Activated CD8-positive, alpha-beta T cell treated with anti-CD3 and anti-CD28 coated beads for 36 hours (primary cell): Measurements from ENCODE around the gene GRIN1. TPM values are rescaled to one million over a fixed set of nuclear protein-coding genes. Genes with fewer than 3 reads are reported as not detected.

Experiments
- ATAC-seq: fragments of 200-7000 bp; cut with Tn5 transposase; one replicate; pipeline ENCODE4 v1.10.0; 2021; ENCODE audit warnings: mild to moderate bottlenecking, moderate library complexity
- CTCF ChIA-PET: fragments of 350-600 bp; sonication (Branson Sonifier 250); formaldehyde crosslinking; loops from one replicate; lab custom pipeline; 2021; ENCODE audit warnings: antibody characterized with exemption; lab: Charles Lee
- POLR2A ChIA-PET: fragments of 350-600 bp; sonication (Branson Sonifier 250); formaldehyde crosslinking; loops from one replicate; lab custom pipeline; 2021; ENCODE audit warnings: antibody characterized with exemption; lab: Charles Lee
- DNase-seq: peaks from one replicate; pipeline ENCODE4 v3.0.0-alpha.2; 2020
- H3K27ac Mint-ChIP-seq: one replicate; pipeline ENCODE4 v1.8.0; 2021; ENCODE audit warnings: mild to moderate bottlenecking, mixed read lengths
- H3K27me3 Mint-ChIP-seq: one replicate; pipeline ENCODE4 v1.8.0; 2021; ENCODE audit warnings: mixed read lengths
- H3K36me3 Mint-ChIP-seq: one replicate; pipeline ENCODE4 v1.8.0; 2021; ENCODE audit warnings: low read depth, mixed read lengths
- H3K4me1 Mint-ChIP-seq: one replicate; pipeline ENCODE4 v1.8.0; 2021; ENCODE audit warnings: low read depth, mixed read lengths
- H3K4me3 Mint-ChIP-seq: one replicate; pipeline ENCODE4 v1.8.0; 2021; ENCODE audit warnings: mild to moderate bottlenecking, moderate library complexity, mixed read lengths
- H3K9me3 Mint-ChIP-seq: one replicate; pipeline ENCODE4 v1.8.0; 2021; ENCODE audit warnings: mixed read lengths
- intact Hi-C: fragments of 100-400 bp; cut with micrococcal nuclease; formaldehyde crosslinking; loops from one replicate; pipeline ENCODE4 v1.10.0; 2022
- total RNA-seq, 2 experiments: library from RNA; stranded (reverse); gene quantifications; one replicate each; pipeline ENCODE4 v1.2.3, GENCODE V29; 2021
- TF ChIP-seq, protein P1 (sequence below): fragments of 200-600 bp; IDR thresholded peaks from one replicate; pipeline ENCODE4 v1.8.0; 2022; ENCODE audit warnings: antibody characterized with exemption, mild to moderate bottlenecking

GRIN1 gene
- not detected for total RNA-seq

DNA sequence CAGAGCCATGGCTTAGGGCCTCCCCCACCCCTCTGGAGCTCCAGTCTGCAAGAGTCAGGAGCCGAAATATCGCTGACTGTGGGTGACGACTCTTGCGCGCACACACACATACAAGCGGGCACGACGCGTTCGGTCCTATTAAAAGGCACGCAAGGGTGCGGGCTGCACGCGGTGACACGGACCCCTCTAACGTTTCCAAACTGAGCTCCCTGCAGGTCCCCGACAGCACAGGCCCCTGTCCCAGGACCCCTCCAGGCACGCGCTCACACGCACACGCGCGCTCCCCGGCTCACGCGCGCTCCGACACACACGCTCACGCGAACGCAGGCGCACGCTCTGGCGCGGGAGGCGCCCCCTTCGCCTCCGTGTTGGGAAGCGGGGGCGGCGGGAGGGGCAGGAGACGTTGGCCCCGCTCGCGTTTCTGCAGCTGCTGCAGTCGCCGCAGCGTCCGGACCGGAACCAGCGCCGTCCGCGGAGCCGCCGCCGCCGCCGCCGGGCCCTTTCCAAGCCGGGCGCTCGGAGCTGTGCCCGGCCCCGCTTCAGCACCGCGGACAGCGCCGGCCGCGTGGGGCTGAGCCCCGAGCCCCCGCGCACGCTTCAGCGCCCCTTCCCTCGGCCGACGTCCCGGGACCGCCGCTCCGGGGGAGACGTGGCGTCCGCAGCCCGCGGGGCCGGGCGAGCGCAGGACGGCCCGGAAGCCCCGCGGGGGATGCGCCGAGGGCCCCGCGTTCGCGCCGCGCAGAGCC is at the start of gene GRIN1:
Gene GRIN1 (plus strand): TSS at position 433 of the 746 bp plus-strand sequence. CDS start 333 bp downstream, outside the sequence.
- ChIA-PET CTCF (interaction anchor here (0.8 to 1.2 kb wide), 3 partner anchors 21 to 98 kb away, joined by 3 read pairs; no protein-coding TSS in a partner anchor), POLR2A (interaction anchor here (0.9 to 1.3 kb wide), 3 partner anchors 9 to 57 kb away, joined by 3 to 5 read pairs (median 3); no protein-coding TSS in a partner anchor)
- H3K4me1 Mint-ChIP-seq, result peaks cover 5% of the 10 kb centered on the region
- H3K27ac Mint-ChIP-seq, result no peak within 1 kb of the TSS
- no peaks in the 10 kb centered on the region for H3K9me3 Mint-ChIP-seq
- peaks cover 62% of the 10 kb centered on the region for H3K27me3 Mint-ChIP-seq
- DNase-seq, result no peak
- peak; percentile 37 for ATAC-seq
- TF ChIP-seq, protein P1, sequence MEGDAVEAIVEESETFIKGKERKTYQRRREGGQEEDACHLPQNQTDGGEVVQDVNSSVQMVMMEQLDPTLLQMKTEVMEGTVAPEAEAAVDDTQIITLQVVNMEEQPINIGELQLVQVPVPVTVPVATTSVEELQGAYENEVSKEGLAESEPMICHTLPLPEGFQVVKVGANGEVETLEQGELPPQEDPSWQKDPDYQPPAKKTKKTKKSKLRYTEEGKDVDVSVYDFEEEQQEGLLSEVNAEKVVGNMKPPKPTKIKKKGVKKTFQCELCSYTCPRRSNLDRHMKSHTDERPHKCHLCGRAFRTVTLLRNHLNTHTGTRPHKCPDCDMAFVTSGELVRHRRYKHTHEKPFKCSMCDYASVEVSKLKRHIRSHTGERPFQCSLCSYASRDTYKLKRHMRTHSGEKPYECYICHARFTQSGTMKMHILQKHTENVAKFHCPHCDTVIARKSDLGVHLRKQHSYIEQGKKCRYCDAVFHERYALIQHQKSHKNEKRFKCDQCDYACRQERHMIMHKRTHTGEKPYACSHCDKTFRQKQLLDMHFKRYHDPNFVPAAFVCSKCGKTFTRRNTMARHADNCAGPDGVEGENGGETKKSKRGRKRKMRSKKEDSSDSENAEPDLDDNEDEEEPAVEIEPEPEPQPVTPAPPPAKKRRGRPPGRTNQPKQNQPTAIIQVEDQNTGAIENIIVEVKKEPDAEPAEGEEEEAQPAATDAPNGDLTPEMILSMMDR, result no peak
- no peaks in the 10 kb centered on the region for H3K36me3 Mint-ChIP-seq
- no peak within 1 kb of the TSS for H3K4me3 Mint-ChIP-seq
- intact Hi-C loops, result no loop called here

DNA sequence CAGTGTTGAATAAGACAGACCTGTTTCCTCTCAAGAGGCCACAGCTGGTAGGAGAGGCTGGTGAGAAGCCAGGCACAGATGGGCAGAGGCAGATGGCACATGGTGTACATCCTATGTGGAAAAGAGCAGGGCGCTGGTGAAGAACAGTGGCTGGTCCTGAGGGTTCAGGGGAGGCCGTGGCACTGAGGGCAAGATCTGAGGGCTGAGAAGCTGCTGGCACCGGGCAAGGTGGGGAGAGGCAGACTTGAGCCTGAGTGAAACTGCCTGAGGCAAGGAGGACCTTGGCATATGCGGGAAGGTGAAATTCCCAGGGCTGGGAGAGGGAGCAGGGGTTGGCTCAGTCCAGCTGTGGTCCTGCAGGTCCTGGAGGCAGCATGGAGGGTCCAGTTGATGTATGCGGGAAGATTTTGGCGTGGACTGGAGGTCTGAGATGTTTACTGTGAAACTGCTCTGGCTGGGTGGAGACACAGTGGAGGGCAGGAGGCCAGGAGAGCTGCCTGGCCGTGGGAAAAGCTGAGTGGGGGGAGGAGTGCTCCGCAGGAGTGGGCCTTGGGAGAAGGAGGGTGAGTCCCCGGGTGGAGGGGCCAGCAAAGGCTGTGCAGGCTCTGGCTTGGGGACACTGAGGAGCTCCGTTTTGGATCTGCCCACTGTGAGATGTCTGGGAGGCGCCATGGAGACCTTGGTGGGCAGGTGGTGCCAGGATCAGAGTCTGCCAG is 49.6 kb upstream of the GRIN1 start:
- ChIA-PET POLR2A (interaction anchor here (2.5 kb wide), 1 partner anchor 151 kb away, joined by 8 read pairs; no protein-coding TSS in a partner anchor), CTCF (interaction anchor here (0.6 to 3.7 kb wide), 3 partner anchors 21 to 657 kb away, joined by 3 to 14 read pairs (median 8); no protein-coding TSS in a partner anchor)
- H3K4me1 Mint-ChIP-seq, result peaks cover 31% of the 10 kb centered on the region
- TF ChIP-seq, protein P1, result no peak
- peaks cover 7% of the 10 kb centered on the region for H3K36me3 Mint-ChIP-seq
- no peak overlapping the region for H3K4me3 Mint-ChIP-seq
- no peak overlapping the region for H3K27ac Mint-ChIP-seq
- intact Hi-C loops, result no loop called here
- DNase-seq (no peak), ATAC-seq (no peak)
- H3K9me3 Mint-ChIP-seq, result no peaks in the 10 kb centered on the region
- no peaks in the 10 kb centered on the region for H3K27me3 Mint-ChIP-seq

DNA sequence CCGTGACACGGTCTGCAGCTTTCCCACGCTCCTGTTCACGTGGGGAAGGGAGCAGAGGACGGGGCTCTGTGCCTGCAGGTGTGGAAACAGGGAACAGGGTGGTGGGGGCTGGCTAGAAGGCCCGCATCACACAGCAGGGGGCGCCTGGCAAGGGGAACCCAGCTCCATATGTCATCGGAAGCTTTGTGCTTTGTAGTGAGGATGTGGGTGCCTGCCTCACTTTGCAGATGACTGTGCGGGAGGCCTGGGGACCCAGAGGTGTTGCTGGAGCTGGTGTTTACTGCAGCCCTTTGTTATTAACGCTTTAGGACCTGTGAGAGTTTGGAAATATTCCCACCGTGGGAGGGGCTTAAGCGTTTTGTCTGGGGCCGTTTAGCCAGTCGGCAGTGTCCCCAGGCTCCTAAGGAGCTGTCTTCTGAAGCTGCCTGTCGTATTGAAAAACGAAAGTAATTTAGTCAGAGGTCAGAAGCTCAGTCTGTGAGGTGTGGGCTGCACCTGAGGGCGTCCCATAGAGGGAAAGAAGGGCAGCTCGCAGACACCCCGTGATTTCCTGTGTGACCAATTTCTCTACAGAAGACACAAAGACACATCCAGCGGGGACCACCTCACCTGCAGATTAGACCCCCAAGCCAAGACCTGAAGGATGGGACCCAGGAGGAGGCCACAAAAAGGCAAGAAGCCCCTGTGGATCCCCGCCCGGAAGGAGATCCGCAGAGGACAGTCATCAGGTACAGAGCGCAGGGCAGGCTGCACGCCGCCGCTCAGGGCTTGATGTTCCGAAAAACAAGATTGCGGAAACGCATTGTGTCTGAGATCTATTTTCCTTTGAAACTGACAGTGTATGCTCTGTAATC is 43.1 kb upstream of the GRIN1 start:
- no peaks in the 10 kb centered on the region for H3K9me3 Mint-ChIP-seq
- DNase-seq (peak; percentile 95), ATAC-seq (peak; percentile 97)
- intact Hi-C loops, result no loop called here
- H3K36me3 Mint-ChIP-seq, result peaks cover 23% of the 10 kb centered on the region
- no peaks in the 10 kb centered on the region for H3K27me3 Mint-ChIP-seq
- H3K27ac Mint-ChIP-seq, result peak overlapping the region; percentile 91
- peak overlapping the region; percentile 78 for H3K4me3 Mint-ChIP-seq
- CTCF ChIA-PET, result interaction anchor here (0.7 to 1.9 kb wide), 25 partner anchors 9 to 161 kb away, joined by 3 to 17 read pairs (median 4); partner anchors contain the start of genes MAN1B1, NPDC1, RNF224 and SAPCD2
- POLR2A ChIA-PET, result interaction anchor here (0.6 to 1.6 kb wide), 12 partner anchors 9 to 145 kb away, joined by 3 to 12 read pairs (median 4); partner anchors contain the start of genes DPP7, MAN1B1, SAPCD2 and UAP1L1
- TF ChIP-seq, protein P1, result peak; percentile 74
- H3K4me1 Mint-ChIP-seq, result peaks cover 23% of the 10 kb centered on the region

DNA sequence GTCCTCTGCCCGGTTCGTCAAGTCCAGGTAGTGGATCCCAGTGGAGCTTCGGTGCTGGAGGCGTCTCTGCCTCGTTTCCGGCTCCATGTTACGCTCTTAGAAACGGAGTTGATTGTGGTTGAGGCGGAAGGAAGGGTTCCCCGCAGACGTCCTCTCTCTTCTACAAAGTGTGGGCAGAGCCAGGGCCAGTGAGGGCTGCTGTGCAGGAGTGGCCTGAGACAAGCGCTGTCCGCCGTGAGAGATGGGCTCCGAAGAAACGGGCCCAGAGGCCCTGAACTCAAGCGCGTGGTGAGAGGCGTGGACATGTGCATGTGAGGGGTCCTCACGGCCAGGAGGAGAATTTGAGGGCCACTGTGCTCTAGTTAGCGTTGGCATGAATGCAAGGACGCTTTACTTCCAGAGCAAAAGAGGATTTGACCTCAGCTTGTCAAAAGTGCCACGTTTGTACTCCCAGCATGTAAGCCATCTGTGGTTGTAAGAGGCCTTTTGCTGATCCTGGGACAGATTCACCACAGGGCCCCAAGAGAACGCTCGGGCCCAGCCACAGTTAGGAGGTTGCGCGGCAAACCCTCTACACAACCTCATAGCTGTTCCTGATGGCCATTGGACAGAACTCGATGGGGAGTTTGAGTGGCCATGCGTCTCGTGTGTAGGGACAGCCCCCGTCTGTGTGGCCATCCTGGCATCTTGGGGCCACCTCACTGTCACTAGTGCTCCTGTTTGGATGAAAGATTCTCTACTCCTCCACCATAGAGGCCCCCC is 42.0 kb upstream of the GRIN1 start:
- ChIA-PET CTCF (interaction anchor here (0.9 to 1.9 kb wide), 6 partner anchors 10 to 140 kb away, joined by 3 to 12 read pairs (median 10); partner anchors contain the start of genes MAN1B1 and RNF224), POLR2A (interaction anchor here (0.8 to 1.1 kb wide), 5 partner anchors 9 to 126 kb away, joined by 3 read pairs; no protein-coding TSS in a partner anchor)
- intact Hi-C loops, result no loop called here
- Mint-ChIP-seq H3K4me3 (peak overlapping the region; percentile 78), H3K27me3 (no peaks in the 10 kb centered on the region), H3K4me1 (peaks cover 23% of the 10 kb centered on the region), H3K36me3 (peaks cover 21% of the 10 kb centered on the region), H3K27ac (peak overlapping the region; percentile 91), H3K9me3 (no peaks in the 10 kb centered on the region)
- no peak for ATAC-seq
- TF ChIP-seq, protein P1, result no peak
- no peak for DNase-seq
